ENCODE data around the gene NDRG4.

The NDRG4 gene

DNA sequence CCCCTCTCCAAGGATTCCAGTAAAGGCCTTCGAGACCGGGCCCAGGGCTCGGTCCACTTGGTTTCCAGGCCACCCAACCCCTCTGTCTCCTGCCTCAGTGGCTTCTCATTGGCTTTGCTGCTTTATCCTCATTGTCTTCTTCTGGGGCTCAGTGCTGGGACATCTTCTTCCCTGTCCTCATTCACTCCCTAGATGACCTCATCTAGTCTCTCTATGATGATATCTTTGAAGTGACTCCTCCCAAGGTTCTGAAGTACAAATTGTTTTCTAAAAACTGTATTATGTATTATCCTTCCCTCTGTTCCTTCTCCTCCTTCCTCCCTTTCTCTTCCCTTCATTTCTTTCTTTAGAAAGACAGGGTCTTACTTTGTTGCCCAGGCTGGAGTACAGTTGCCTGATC lies 27.1 kb upstream of the NDRG4 start:
- Histone ChIP-seq H3F3A (ENCODE audit: low read depth) (no peaks in the 10 kb centered on the region), H3K4me3 (ENCODE audit: low read length, poor library complexity, severe bottlenecking) (no peak overlapping the region), H3K36me3 (ENCODE audit: insufficient read depth, low read length) (no peaks in the 10 kb centered on the region), H3K4me2 (ENCODE audit: low read depth, low read length, poor library complexity, severe bottlenecking) (no peak overlapping the region), H3K9me2 (replicated peaks; ENCODE audit: low read depth, low read length) (no peaks in the 10 kb centered on the region), H4K20me1 (ENCODE audit: insufficient read depth, low read length, poor library complexity, severe bottlenecking) (no peaks in the 10 kb centered on the region), H3K9ac (ENCODE audit: low read depth, low read length, poor library complexity, severe bottlenecking) (no peak overlapping the region), H3K9me3 (ENCODE audit: insufficient read depth, low read depth, low read length) (no peaks in the 10 kb centered on the region), H3K4me1 (ENCODE audit: insufficient read depth, low read length, poor library complexity, severe bottlenecking) (peaks cover 13% of the 10 kb centered on the region), H3K79me2 (ENCODE audit: insufficient read depth, low read length) (no peaks in the 10 kb centered on the region), H2AFZ (ENCODE audit: low read length) (no peak overlapping the region), H3K27me3 (ENCODE audit: insufficient read depth, low read length, poor library complexity, severe bottlenecking) (no peaks in the 10 kb centered on the region)
- TF ChIP-seq EZH2phosphoT487 (IDR thresholded peaks at IDR 0.05; ENCODE audit: borderline replicate concordance), result no peak
- TF ChIP-seq, protein P1, sequence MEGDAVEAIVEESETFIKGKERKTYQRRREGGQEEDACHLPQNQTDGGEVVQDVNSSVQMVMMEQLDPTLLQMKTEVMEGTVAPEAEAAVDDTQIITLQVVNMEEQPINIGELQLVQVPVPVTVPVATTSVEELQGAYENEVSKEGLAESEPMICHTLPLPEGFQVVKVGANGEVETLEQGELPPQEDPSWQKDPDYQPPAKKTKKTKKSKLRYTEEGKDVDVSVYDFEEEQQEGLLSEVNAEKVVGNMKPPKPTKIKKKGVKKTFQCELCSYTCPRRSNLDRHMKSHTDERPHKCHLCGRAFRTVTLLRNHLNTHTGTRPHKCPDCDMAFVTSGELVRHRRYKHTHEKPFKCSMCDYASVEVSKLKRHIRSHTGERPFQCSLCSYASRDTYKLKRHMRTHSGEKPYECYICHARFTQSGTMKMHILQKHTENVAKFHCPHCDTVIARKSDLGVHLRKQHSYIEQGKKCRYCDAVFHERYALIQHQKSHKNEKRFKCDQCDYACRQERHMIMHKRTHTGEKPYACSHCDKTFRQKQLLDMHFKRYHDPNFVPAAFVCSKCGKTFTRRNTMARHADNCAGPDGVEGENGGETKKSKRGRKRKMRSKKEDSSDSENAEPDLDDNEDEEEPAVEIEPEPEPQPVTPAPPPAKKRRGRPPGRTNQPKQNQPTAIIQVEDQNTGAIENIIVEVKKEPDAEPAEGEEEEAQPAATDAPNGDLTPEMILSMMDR (conservative IDR thresholded peaks at IDR 0.05; ENCODE audit: low read length), result no peak

GRCh38 chr16:58474296-58474695 lies 25.6 kb upstream of the NDRG4 start:
- no peaks in the 10 kb centered on the region for H3K9me3 ChIP-seq (ENCODE audit: insufficient read depth, low read depth, low read length)
- no peak overlapping the region for H3K9ac ChIP-seq (ENCODE audit: low read depth, low read length, poor library complexity, severe bottlenecking)
- no peak overlapping the region for H2AFZ ChIP-seq (ENCODE audit: low read length)
- H3K27me3 ChIP-seq (ENCODE audit: insufficient read depth, low read length, poor library complexity, severe bottlenecking), result no peaks in the 10 kb centered on the region
- H3K4me2 ChIP-seq (ENCODE audit: low read depth, low read length, poor library complexity, severe bottlenecking), result no peak overlapping the region
- H3K9me2 ChIP-seq (replicated peaks; ENCODE audit: low read depth, low read length), result no peaks in the 10 kb centered on the region
- H3K36me3 ChIP-seq (ENCODE audit: insufficient read depth, low read length), result no peaks in the 10 kb centered on the region
- H3F3A ChIP-seq (ENCODE audit: low read depth), result no peaks in the 10 kb centered on the region
- no peaks in the 10 kb centered on the region for H4K20me1 ChIP-seq (ENCODE audit: insufficient read depth, low read length, poor library complexity, severe bottlenecking)
- no peaks in the 10 kb centered on the region for H3K79me2 ChIP-seq (ENCODE audit: insufficient read depth, low read length)
- TF ChIP-seq, protein P1 (conservative IDR thresholded peaks at IDR 0.05; ENCODE audit: low read length), result no peak
- no peak for TF ChIP-seq EZH2phosphoT487 (IDR thresholded peaks at IDR 0.05; ENCODE audit: borderline replicate concordance)
- no peak overlapping the region for H3K4me3 ChIP-seq (ENCODE audit: low read length, poor library complexity, severe bottlenecking)
- H3K4me1 ChIP-seq (ENCODE audit: insufficient read depth, low read length, poor library complexity, severe bottlenecking), result peaks cover 13% of the 10 kb centered on the region

DNA sequence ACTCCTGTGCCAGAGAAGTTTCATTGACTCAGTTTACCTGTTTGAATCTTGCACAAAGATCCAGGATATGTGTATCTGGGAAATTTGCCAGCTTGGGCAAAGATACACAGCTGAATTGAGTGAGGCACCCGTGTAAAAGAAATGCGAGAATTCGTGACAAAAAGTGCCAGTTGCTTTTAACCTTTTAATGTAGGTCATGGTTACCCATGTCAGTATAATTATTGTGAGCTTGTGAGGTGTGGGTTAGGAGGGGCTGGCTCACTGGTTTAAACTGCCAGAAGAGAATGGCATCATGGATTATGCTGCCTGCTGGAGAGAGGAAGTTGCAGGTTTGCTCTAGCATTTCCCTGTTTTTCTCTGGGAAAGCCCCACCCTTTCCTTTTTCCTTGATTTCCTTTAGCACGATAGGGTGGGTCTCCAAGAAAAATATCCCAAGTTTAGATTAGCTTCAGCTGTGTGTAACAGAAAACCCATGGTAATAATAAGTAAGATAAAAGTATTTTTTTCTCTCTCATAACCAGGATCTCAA lies 24.8 kb upstream of the NDRG4 start:
- H3F3A ChIP-seq (ENCODE audit: low read depth), result no peaks in the 10 kb centered on the region
- H3K4me1 ChIP-seq (ENCODE audit: insufficient read depth, low read length, poor library complexity, severe bottlenecking), result peaks cover 13% of the 10 kb centered on the region
- no peaks in the 10 kb centered on the region for H4K20me1 ChIP-seq (ENCODE audit: insufficient read depth, low read length, poor library complexity, severe bottlenecking)
- TF ChIP-seq, protein P1 (conservative IDR thresholded peaks at IDR 0.05; ENCODE audit: low read length), result no peak
- TF ChIP-seq EZH2phosphoT487 (IDR thresholded peaks at IDR 0.05; ENCODE audit: borderline replicate concordance), result no peak
- H3K9me3 ChIP-seq (ENCODE audit: insufficient read depth, low read depth, low read length), result no peaks in the 10 kb centered on the region
- H3K36me3 ChIP-seq (ENCODE audit: insufficient read depth, low read length), result no peaks in the 10 kb centered on the region
- no peak overlapping the region for H3K4me2 ChIP-seq (ENCODE audit: low read depth, low read length, poor library complexity, severe bottlenecking)
- no peak overlapping the region for H2AFZ ChIP-seq (ENCODE audit: low read length)
- H3K9me2 ChIP-seq (replicated peaks; ENCODE audit: low read depth, low read length), result no peaks in the 10 kb centered on the region
- H3K27me3 ChIP-seq (ENCODE audit: insufficient read depth, low read length, poor library complexity, severe bottlenecking), result no peaks in the 10 kb centered on the region
- H3K9ac ChIP-seq (ENCODE audit: low read depth, low read length, poor library complexity, severe bottlenecking), result no peak overlapping the region
- no peak overlapping the region for H3K4me3 ChIP-seq (ENCODE audit: low read length, poor library complexity, severe bottlenecking)
- no peaks in the 10 kb centered on the region for H3K79me2 ChIP-seq (ENCODE audit: insufficient read depth, low read length)
